Measurements from ENCODE around the gene ATXN3L. TPM values are rescaled to one million over a fixed set of nuclear protein-coding genes. Genes with fewer than 3 reads are reported as not detected.

ATXN3L gene
- total and polyA plus RNA-seq, 12 donors: not detected

- DNase-seq (no peak), ATAC-seq (no peak)
- intact Hi-C loops (cut with DNase I): no loop called here
- WGBS, 2 donors: 99% methylated on average over 30 to 31 of the region's 32 CpGs
- H3K27me3 ChIP-seq: peaks cover 0 to 19% (median 0%) of the 10 kb centered on the region in 7 donors
- TF ChIP-seq CTCF (IDR thresholded peaks at IDR 0.05): no peak
- no peaks in the 10 kb centered on the region for H3K36me3 ChIP-seq
- H3K27ac ChIP-seq: no peak overlapping the region
- no peaks in the 10 kb centered on the region for H3K4me1 ChIP-seq
- peaks cover 0 to under 1% (median 0%) of the 10 kb centered on the region in 11 donors for H3K9me3 ChIP-seq
- H3K4me3 ChIP-seq: no peak overlapping the region
These were observed 28.8 kb downstream of the ATXN3L start for GRCh38 chrX:13290891-13291614.

DNA sequence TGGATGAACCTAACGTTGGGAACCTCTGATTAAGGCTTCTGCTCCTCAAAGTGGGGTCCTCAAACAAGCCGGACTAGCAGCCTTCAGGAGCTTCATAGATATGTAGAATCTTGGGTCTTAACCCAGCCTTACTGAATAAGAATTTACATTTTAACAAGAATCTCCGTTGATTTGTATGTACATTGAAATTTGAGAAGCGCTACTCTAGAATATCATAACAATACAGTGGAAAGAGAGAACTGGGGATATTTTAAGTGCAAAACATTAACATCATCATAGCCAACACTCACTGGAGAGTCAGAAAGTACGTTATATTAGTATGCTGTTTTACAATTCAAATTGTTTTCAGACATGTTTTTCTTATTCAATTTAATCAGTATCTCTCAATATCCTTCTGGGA lies 31.2 kb downstream of the ATXN3L start:
- ATAC-seq (no peak), DNase-seq (no peak)
- no peak for TF ChIP-seq CTCF (IDR thresholded peaks at IDR 0.05)
- H3K27me3 ChIP-seq: peaks cover 0 to 4% (median 0%) of the 10 kb centered on the region in 7 donors
- peaks cover 0 to 15% (median 0%) of the 10 kb centered on the region in 11 donors for H3K9me3 ChIP-seq
- intact Hi-C loops (cut with DNase I): no loop called here
- WGBS, 2 donors: 91 to 95% methylated on average over 5 of the region's 5 CpGs
- no peaks in the 10 kb centered on the region for H3K36me3 ChIP-seq
- H3K27ac ChIP-seq: no peak overlapping the region
- H3K4me3 ChIP-seq: no peak overlapping the region
- H3K4me1 ChIP-seq: no peaks in the 10 kb centered on the region

GRCh38 chrX:13287816-13288215 lies 32.0 kb downstream of the ATXN3L start:
- intact Hi-C loops (cut with DNase I): no loop called here
- DNase-seq (no peak), ATAC-seq (no peak)
- Histone ChIP-seq H3K27ac (no peak overlapping the region), H3K4me1 (no peaks in the 10 kb centered on the region), H3K36me3 (no peaks in the 10 kb centered on the region), H3K9me3 (peaks cover 0 to 15% (median 0%) of the 10 kb centered on the region in 11 donors), H3K27me3 (peaks cover 0 to 4% (median 0%) of the 10 kb centered on the region in 7 donors), H3K4me3 (no peak overlapping the region)
- WGBS, 2 donors: 85 to 91% methylated on average over 2 of the region's 2 CpGs
- TF ChIP-seq CTCF (IDR thresholded peaks at IDR 0.05): no peak

- H3K27ac ChIP-seq: no peak overlapping the region
- TF ChIP-seq CTCF (IDR thresholded peaks at IDR 0.05): no peak
- no peaks in the 10 kb centered on the region for H3K4me1 ChIP-seq
- intact Hi-C loops (cut with DNase I): no loop called here
- peaks cover 0 to 15% (median 0%) of the 10 kb centered on the region in 11 donors for H3K9me3 ChIP-seq
- DNase-seq: no peak
- no peaks in the 10 kb centered on the region for H3K36me3 ChIP-seq
- ATAC-seq: no peak
- H3K4me3 ChIP-seq: no peak overlapping the region
- 97% methylated on average over 7 of the region's 7 CpGs for WGBS, 2 donors
- H3K27me3 ChIP-seq: peaks cover 0 to 25% (median 0%) of the 10 kb centered on the region in 7 donors
These were observed 34.2 kb downstream of the ATXN3L start for GRCh38 chrX:13285693-13286092.

Measured in heart right ventricle (tissue), 16 donors.